Loucy (cell line): ENCODE results near the gene SPSB4.

Source experiments
- EZH2phosphoT487 ChIP-seq: fragments of 200-600 bp; IDR thresholded peaks from 2 replicates; pipeline ENCODE4 v1.6.1; 2018; ENCODE audit warnings: antibody characterized with exemption, mild to moderate bottlenecking, moderate library complexity, borderline replicate concordance
- TF ChIP-seq, protein P1 (sequence below): fragments of 200-600 bp; sonication (generic); conservative IDR thresholded peaks from 2 replicates; pipeline ENCODE4 v1.5.1; 2014; ENCODE audit warnings: mild to moderate bottlenecking, antibody characterized with exemption, low read length

DNA sequence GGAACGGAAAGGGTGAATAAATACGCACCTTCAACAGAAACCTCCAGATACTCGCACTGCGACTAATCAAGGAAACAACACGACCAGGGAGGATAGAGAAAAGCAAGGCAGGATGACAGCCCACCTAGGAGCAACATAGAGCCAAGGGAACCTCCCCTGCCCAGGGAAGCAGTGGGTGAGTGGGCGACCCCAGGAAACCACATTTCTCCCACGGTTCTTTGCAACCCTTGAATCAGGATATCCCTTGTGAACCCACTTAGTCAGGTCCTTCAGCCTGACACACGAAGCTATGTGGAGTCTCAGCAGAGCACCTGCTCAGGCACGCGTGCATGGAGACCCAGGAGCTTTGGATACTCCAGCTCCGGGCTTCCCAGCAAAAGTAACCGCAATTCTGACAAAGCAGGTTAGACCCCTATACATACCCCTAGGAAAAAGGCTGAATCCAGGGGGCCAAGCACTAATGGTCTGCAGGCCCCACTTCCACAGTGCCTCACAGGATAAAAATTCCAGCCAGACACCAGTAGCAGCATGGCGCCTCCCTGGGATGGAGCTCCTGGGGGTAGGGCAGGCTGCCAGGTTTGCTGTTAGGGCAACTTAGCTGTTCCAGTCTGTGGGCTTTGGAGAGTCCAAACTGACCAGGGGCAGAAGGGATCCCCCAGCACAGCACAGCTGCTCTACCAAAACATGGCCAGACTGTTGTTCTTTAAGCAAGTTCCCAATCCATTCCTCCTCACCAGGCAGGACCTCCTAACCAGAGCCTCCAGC, 142.1 kb downstream of the SPSB4 start:
- TF ChIP-seq, protein P1, sequence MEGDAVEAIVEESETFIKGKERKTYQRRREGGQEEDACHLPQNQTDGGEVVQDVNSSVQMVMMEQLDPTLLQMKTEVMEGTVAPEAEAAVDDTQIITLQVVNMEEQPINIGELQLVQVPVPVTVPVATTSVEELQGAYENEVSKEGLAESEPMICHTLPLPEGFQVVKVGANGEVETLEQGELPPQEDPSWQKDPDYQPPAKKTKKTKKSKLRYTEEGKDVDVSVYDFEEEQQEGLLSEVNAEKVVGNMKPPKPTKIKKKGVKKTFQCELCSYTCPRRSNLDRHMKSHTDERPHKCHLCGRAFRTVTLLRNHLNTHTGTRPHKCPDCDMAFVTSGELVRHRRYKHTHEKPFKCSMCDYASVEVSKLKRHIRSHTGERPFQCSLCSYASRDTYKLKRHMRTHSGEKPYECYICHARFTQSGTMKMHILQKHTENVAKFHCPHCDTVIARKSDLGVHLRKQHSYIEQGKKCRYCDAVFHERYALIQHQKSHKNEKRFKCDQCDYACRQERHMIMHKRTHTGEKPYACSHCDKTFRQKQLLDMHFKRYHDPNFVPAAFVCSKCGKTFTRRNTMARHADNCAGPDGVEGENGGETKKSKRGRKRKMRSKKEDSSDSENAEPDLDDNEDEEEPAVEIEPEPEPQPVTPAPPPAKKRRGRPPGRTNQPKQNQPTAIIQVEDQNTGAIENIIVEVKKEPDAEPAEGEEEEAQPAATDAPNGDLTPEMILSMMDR, result no peak
- TF ChIP-seq EZH2phosphoT487, result no peak
